Effector memory CD4-positive, alpha-beta T cell (primary cell): ENCODE results near the gene TTLL11.

Experiments used
- DNase-seq, 3 donors: peaks; one replicate each; pipeline ENCODE4 v3.0.0-alpha.2; 2020
- H3K27ac ChIP-seq: 2 replicates; pipeline ENCODE4 v1.7.0; 2013; ENCODE audit warnings: mild to moderate bottlenecking, low read length, moderate library complexity; ENCODE audit not compliant: insufficient read depth, poor library complexity, severe bottlenecking
- H3K27me3 ChIP-seq: replicated peaks from 2 replicates; pipeline ENCODE4 v1.7.0; 2013; ENCODE audit warnings: mild to moderate bottlenecking, low read length; ENCODE audit not compliant: insufficient read depth, control insufficient read depth, poor library complexity, severe bottlenecking
- H3K36me3 ChIP-seq: 2 replicates; pipeline ENCODE4 v1.7.0; 2013; ENCODE audit warnings: mild to moderate bottlenecking, low read length, moderate library complexity; ENCODE audit not compliant: control insufficient read depth, insufficient read depth
- H3K4me1 ChIP-seq: 2 replicates; pipeline ENCODE4 v1.7.0; 2013; ENCODE audit warnings: low read length, mild to moderate bottlenecking; ENCODE audit not compliant: control insufficient read depth, insufficient read depth, poor library complexity, severe bottlenecking
- H3K4me3 ChIP-seq: 2 replicates; pipeline ENCODE4 v1.7.0; 2013; ENCODE audit warnings: low read length, low read depth, mild to moderate bottlenecking; ENCODE audit not compliant: insufficient read depth, poor library complexity, severe bottlenecking
- H3K9me3 ChIP-seq: 2 replicates; pipeline ENCODE4 v1.7.0; 2013; ENCODE audit warnings: mild to moderate bottlenecking, low read length, moderate library complexity; ENCODE audit not compliant: control insufficient read depth

Gene TTLL11

DNA sequence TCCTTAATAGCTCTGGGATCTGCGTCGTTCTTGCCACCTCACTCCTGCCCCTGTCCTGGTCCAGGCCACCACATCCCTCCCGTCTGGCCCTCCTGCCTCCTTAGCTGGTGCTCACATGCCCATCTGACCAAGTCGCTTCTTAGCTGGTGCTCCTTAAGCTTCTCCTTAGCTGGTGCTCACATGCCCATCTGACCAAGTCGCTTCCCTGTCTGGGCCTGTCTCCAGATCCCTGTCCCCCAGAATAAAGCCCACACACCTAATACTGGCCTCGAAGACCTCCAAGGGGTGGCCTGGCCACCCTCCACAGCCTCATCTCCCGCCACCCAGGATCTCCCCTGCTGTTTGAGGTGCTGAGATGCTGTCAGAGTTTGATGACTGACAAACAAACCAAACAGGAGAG, 31.4 kb upstream of the TTLL11 start:
- no peak for DNase-seq
- Histone ChIP-seq H3K9me3 (no peaks in the 10 kb centered on the region), H3K4me1 (peaks cover 9% of the 10 kb centered on the region), H3K4me3 (no peak overlapping the region), H3K36me3 (no peaks in the 10 kb centered on the region), H3K27me3 (no peaks in the 10 kb centered on the region), H3K27ac (no peak overlapping the region)

DNA sequence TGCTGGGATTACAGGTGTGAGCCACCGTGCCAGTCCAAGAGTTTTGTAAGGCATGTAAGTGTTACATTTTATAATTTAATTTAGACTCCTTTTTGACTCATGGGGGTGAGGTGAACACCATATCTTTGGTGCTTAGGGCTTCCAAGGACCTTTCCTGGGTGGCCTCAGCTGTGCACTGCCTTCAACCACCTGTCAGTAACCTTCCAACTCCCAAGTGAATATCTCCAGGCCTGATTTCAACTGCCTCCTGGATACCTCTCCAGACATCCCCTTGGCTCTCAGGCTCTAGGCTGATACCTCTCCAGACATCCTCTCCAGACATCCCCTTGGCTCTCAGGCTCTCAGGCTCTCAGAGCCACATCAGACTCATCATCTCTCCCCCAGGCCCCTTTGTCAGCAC, 30.9 kb upstream of the TTLL11 start:
- Histone ChIP-seq H3K36me3 (no peaks in the 10 kb centered on the region), H3K27me3 (no peaks in the 10 kb centered on the region), H3K9me3 (no peaks in the 10 kb centered on the region), H3K4me3 (no peak overlapping the region), H3K27ac (no peak overlapping the region), H3K4me1 (peaks cover 9% of the 10 kb centered on the region)
- DNase-seq, result no peak

- Histone ChIP-seq H3K4me3 (no peak overlapping the region), H3K9me3 (no peaks in the 10 kb centered on the region), H3K36me3 (no peaks in the 10 kb centered on the region), H3K27me3 (no peaks in the 10 kb centered on the region), H3K4me1 (peaks cover 9% of the 10 kb centered on the region), H3K27ac (no peak overlapping the region)
- DNase-seq, result peak; percentile 43 to 60 (median 47)
Measured at GRCh38 chr9:122122903-122123632, 30.0 kb upstream of the TTLL11 start.

GRCh38 chr9:122122468-122122867, 29.4 kb upstream of the TTLL11 start:
- Histone ChIP-seq H3K27ac (no peak overlapping the region), H3K4me1 (peaks cover 9% of the 10 kb centered on the region), H3K9me3 (no peaks in the 10 kb centered on the region), H3K27me3 (no peaks in the 10 kb centered on the region), H3K36me3 (no peaks in the 10 kb centered on the region), H3K4me3 (no peak overlapping the region)
- DNase-seq, result no peak

GRCh38 chr9:122121931-122122330, 28.8 kb upstream of the TTLL11 start:
- Histone ChIP-seq H3K9me3 (no peaks in the 10 kb centered on the region), H3K27ac (no peak overlapping the region), H3K27me3 (no peaks in the 10 kb centered on the region), H3K4me3 (no peak overlapping the region), H3K4me1 (peaks cover 7% of the 10 kb centered on the region), H3K36me3 (no peaks in the 10 kb centered on the region)
- no peak for DNase-seq

GRCh38 chr9:122121391-122121790, 28.3 kb upstream of the TTLL11 start:
- H3K27ac ChIP-seq, result no peak overlapping the region
- H3K4me3 ChIP-seq, result no peak overlapping the region
- peaks cover 2% of the 10 kb centered on the region for H3K4me1 ChIP-seq
- H3K36me3 ChIP-seq, result no peaks in the 10 kb centered on the region
- no peak for DNase-seq
- no peaks in the 10 kb centered on the region for H3K9me3 ChIP-seq
- no peaks in the 10 kb centered on the region for H3K27me3 ChIP-seq

GRCh38 chr9:122120316-122121071, 27.4 kb upstream of the TTLL11 start:
- no peaks in the 10 kb centered on the region for H3K4me1 ChIP-seq
- H3K36me3 ChIP-seq, result no peaks in the 10 kb centered on the region
- H3K4me3 ChIP-seq, result no peak overlapping the region
- no peak overlapping the region for H3K27ac ChIP-seq
- H3K9me3 ChIP-seq, result no peaks in the 10 kb centered on the region
- DNase-seq, result no peak
- H3K27me3 ChIP-seq, result no peaks in the 10 kb centered on the region

DNA sequence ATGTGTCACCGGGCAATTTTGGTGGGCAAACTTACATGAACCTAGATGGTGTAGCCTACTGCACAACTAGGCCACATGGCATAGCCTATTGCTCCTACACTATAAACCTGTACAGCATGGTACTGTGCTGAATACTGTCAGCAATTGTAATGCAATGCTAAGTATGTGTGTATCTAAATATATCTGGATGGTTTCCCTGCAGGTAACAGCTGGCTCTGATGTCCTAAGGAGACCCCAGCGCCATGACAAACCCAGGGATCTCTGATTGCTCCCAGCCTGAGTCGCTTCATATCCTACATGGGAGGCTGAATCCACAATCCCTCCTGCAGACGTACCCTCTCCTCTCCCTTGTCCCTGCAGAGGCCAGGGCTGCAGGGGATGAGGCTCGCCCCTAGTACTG, 26.6 kb upstream of the TTLL11 start:
- DNase-seq, result no peak
- Histone ChIP-seq H3K9me3 (no peaks in the 10 kb centered on the region), H3K27me3 (no peaks in the 10 kb centered on the region), H3K36me3 (no peaks in the 10 kb centered on the region), H3K27ac (no peak overlapping the region), H3K4me1 (no peaks in the 10 kb centered on the region), H3K4me3 (no peak overlapping the region)

- Histone ChIP-seq H3K9me3 (no peaks in the 10 kb centered on the region), H3K4me1 (no peaks in the 10 kb centered on the region), H3K36me3 (no peaks in the 10 kb centered on the region), H3K4me3 (no peak overlapping the region), H3K27me3 (no peaks in the 10 kb centered on the region), H3K27ac (no peak overlapping the region)
- no peak for DNase-seq
Measured at GRCh38 chr9:122119166-122119521, 26.0 kb upstream of the TTLL11 start.

GRCh38 chr9:122118343-122119165, 25.4 kb upstream of the TTLL11 start:
- no peak for DNase-seq
- Histone ChIP-seq H3K27ac (no peak overlapping the region), H3K36me3 (no peaks in the 10 kb centered on the region), H3K9me3 (no peaks in the 10 kb centered on the region), H3K27me3 (no peaks in the 10 kb centered on the region), H3K4me3 (no peak overlapping the region), H3K4me1 (no peaks in the 10 kb centered on the region)
